ENCODE measurements around the gene FAM171A1. TPM values are rescaled to one million over a fixed set of nuclear protein-coding genes. Genes with fewer than 3 reads are reported as not detected.

The FAM171A1 gene
- total RNA-seq, 1 donor from 2014 or later = not detected

DNA sequence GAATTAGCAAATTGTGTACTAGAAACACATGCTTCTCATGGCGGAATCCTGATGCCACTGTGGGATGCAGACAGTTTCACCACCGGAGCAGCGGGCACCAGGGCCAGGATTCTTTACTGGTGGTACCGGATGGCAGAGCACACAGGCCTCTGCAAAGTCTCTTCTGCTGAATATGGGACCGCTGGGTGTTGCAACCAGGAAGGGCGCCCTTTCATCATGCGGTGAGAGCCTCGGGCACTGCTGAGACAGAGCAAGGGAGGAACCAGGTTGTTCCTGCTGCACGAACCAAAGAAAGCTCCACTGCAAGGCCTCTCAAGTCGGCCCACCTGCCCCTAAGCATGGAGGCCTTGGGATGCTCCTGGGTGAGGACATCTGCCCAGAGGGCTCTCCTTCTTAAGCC, 145.6 kb downstream of the FAM171A1 start:
- Mint-ChIP-seq H3K4me3 (no peak overlapping the region), H3K9me3 (peaks cover 15% of the 10 kb centered on the region), H3K4me1 (no peaks in the 10 kb centered on the region), H3K27me3 (peaks cover 7% of the 10 kb centered on the region), H3K27ac (no peak overlapping the region), H3K36me3 (ENCODE audit: low read depth) (no peaks in the 10 kb centered on the region)
- intact Hi-C loops (cut with micrococcal nuclease) = no loop called here
- ATAC-seq (ENCODE audit: low read depth) (no peak), DNase-seq (no peak)
- POLR2A ChIA-PET = no interaction called here
- TF ChIP-seq CTCF (IDR thresholded peaks at IDR 0.05) = no peak
- CTCF ChIA-PET = no interaction called here

DNA sequence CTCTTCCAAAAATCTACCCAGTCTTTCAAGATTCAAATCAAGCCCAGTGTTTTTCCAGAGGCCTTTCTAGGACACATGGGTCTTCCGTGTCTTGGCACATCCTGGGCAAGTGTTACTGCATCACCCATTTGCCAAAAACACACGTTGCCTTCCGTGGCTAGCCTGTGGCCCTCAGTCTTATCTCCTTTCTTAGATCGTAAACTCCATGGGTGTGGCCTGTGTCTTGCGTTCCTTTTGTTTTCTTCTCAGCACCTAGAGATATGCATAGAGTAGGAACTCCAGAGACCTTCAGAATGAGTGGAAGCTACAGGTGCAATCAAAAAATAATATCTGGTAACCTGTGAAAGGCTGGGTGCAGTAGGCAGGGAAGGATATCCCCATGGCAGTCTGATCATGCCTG, 146.1 kb downstream of the FAM171A1 start:
- DNase-seq = no peak
- Mint-ChIP-seq H3K4me3 (no peak overlapping the region), H3K36me3 (ENCODE audit: low read depth) (no peaks in the 10 kb centered on the region), H3K27me3 (peaks cover 7% of the 10 kb centered on the region), H3K4me1 (no peaks in the 10 kb centered on the region), H3K9me3 (peaks cover 15% of the 10 kb centered on the region), H3K27ac (no peak overlapping the region)
- no peak for ATAC-seq (ENCODE audit: low read depth)
- CTCF ChIA-PET = no interaction called here
- POLR2A ChIA-PET = no interaction called here
- no peak for TF ChIP-seq CTCF (IDR thresholded peaks at IDR 0.05)
- intact Hi-C loops (cut with micrococcal nuclease) = no loop called here

- Mint-ChIP-seq H3K27ac (no peak overlapping the region), H3K9me3 (peaks cover 15% of the 10 kb centered on the region), H3K4me1 (no peaks in the 10 kb centered on the region), H3K36me3 (ENCODE audit: low read depth) (no peaks in the 10 kb centered on the region), H3K4me3 (no peak overlapping the region), H3K27me3 (no peaks in the 10 kb centered on the region)
- ChIA-PET POLR2A (no interaction called here), CTCF (no interaction called here)
- no peak for DNase-seq
- TF ChIP-seq CTCF (IDR thresholded peaks at IDR 0.05) = no peak
- intact Hi-C loops (cut with micrococcal nuclease) = no loop called here
- no peak for ATAC-seq (ENCODE audit: low read depth)
Measured at GRCh38 chr10:15223174-15223573, 147.9 kb downstream of the FAM171A1 start.

GRCh38 chr10:15222511-15222910, 148.6 kb downstream of the FAM171A1 start:
- no peak for ATAC-seq (ENCODE audit: low read depth)
- TF ChIP-seq CTCF (IDR thresholded peaks at IDR 0.05) = no peak
- intact Hi-C loops (cut with micrococcal nuclease) = no loop called here
- H3K4me1 Mint-ChIP-seq = no peaks in the 10 kb centered on the region
- no peaks in the 10 kb centered on the region for H3K27me3 Mint-ChIP-seq
- no peak overlapping the region for H3K27ac Mint-ChIP-seq
- ChIA-PET POLR2A (no interaction called here), CTCF (no interaction called here)
- DNase-seq = no peak
- no peaks in the 10 kb centered on the region for H3K36me3 Mint-ChIP-seq (ENCODE audit: low read depth)
- H3K4me3 Mint-ChIP-seq = no peak overlapping the region
- peaks cover 15% of the 10 kb centered on the region for H3K9me3 Mint-ChIP-seq

DNA sequence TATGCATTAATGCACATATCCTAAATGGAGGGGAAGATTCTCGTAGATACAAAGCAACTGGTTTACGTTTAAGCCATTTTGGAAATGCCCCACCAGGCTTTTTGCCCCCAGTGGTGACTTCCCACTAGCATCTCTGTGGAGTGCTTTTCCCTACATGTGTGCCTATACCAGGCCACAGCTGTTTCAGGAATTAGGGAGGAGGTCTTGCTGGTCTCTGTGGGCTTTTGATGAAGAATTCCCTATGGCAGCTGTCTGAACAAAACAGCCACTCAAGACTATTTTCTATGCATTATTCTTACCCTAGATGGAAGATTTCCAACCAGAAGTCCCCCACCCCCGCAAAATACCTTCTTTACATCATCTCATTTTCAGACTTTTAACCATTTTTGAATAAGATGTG, 150.6 kb downstream of the FAM171A1 start:
- no peak for TF ChIP-seq CTCF (IDR thresholded peaks at IDR 0.05)
- ChIA-PET POLR2A (no interaction called here), CTCF (no interaction called here)
- peaks cover 14% of the 10 kb centered on the region for H3K9me3 Mint-ChIP-seq
- no peak overlapping the region for H3K27ac Mint-ChIP-seq
- no peak for ATAC-seq (ENCODE audit: low read depth)
- H3K36me3 Mint-ChIP-seq (ENCODE audit: low read depth) = no peaks in the 10 kb centered on the region
- H3K4me3 Mint-ChIP-seq = no peak overlapping the region
- no peaks in the 10 kb centered on the region for H3K4me1 Mint-ChIP-seq
- intact Hi-C loops (cut with micrococcal nuclease) = no loop called here
- DNase-seq = no peak
- H3K27me3 Mint-ChIP-seq = no peaks in the 10 kb centered on the region

Data from activated B cell treated with CpG ODN at 0.5 μM for 24 hours (primary cell).